ENCODE data around the gene PIP5K1A. TPM values are rescaled to one million over a fixed set of nuclear protein-coding genes. Genes with fewer than 3 reads are reported as not detected.
"Not testable (repeated sequence)": the region's sequence is repeated elsewhere in the genome, so short reads cannot be mapped to it uniquely, and the experiment has no call there.

The PIP5K1A gene
- total RNA-seq, 1 experiment from 2014 or later = 88.6 TPM

DNA sequence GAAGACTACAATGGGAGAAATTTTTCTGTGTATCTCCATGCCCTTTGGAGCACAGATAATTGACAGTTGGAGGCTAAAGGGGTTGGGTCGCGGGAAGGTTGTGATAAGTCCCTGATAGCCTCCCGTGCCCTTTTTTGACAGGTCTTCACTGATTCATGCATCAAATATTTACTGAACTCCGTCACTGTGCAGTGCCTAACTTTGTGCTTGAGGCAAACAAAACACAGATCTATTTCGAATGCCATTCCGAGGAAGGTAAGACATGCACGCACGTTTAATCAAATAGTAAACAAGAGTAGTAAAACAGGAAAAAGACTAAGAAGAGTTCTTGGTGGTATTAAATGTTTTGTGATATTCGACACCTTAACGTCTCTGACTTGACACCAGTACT lies 494 bp upstream of the PIP5K1A start:
- BruUV-seq (replicated peaks) = TSS peak; percentile 74
- no peak for TF ChIP-seq CTCF (IDR thresholded peaks at IDR 0.05; ENCODE audit: insufficient read depth in 1 of 2, low read depth in 1 of 2, low read length in 1 of 2, severe bottlenecking in 1 of 2, unreplicated experiment in 1 of 2)
- Histone ChIP-seq H3K9me3 (no peaks in the 10 kb centered on the region), H3K27me3 (replicated peaks; ENCODE audit: control insufficient read depth, insufficient read depth, low read length) (no peaks in the 10 kb centered on the region), H3K4me1 (peaks cover 4% of the 10 kb centered on the region; the same call in 1 of the 2 replicates), H3K4me3 (ENCODE audit: low read depth, low read length) (peak overlapping the region; percentile 60), H3K36me3 (ENCODE audit: control insufficient read depth, insufficient read depth, low read length) (no peaks in the 10 kb centered on the region; the same call in 1 of the 2 replicates)
- H3K9me3 Mint-ChIP-seq (ENCODE audit: unreplicated experiment) = no peaks in the 10 kb centered on the region
- ChIA-PET CTCF (no interaction called here), POLR2A (interaction anchor here (1.6 kb wide), 2 partner anchors 57 to 84 kb away, joined by 12 read pairs; partner anchors contain the start of genes PSMD4 and ZNF687)
- peak; percentile 65 to 76 for DNase-seq
- peak overlapping the region; percentile 92 for H3K27ac Mint-ChIP-seq (ENCODE audit: unreplicated experiment)
- H3K27me3 Mint-ChIP-seq (ENCODE audit: insufficient read depth, unreplicated experiment) = no peaks in the 10 kb centered on the region
- H3K4me1 Mint-ChIP-seq (ENCODE audit: low read depth, unreplicated experiment) = peaks cover 13% of the 10 kb centered on the region
- peak overlapping the region; percentile 89 for H3K4me3 Mint-ChIP-seq (ENCODE audit: unreplicated experiment)
- peaks cover 53% of the 10 kb centered on the region for H3K36me3 Mint-ChIP-seq (ENCODE audit: insufficient read depth, unreplicated experiment)
- intact Hi-C loops (cut with micrococcal nuclease; ENCODE audit: unreplicated experiment) = loop anchor here (1.0 to 5.0 kb wide), 4 partner anchors 83 to 794 kb away; partner anchors contain the start of genes CGN, S100A10 and SNX27

DNA sequence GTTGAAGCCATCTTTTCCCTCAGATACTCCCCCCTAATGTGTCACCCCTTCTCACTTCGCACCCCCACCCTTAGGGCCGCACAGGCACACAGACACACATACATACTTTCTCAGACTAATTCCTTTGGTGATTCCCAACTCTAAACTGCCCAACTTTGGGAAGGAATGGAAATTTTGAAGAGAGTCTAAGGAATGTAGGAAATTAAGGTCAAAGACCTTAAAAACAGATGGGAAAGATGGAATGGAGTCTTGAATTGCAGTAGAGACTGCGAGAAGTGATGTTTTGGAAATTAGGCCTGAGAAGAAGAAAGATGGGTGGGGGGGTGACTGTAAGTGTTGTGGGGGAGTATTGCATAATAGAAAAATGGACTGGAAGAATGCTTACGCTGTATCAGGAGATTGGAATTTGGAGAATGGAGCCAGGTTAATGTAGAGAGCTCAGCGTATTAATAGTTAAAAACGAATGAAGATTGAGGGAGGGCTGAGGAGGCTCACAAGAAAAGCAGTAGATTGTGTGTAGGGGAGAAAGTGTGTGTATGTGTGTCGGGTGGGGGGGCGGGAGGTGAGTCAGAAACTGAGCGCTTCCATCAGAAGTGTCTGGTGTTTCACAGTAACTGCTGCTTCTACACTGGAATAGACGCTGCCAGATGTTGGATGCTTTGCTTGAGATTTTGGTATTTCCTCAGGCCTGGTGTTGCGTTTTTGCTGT lies 1.7 kb downstream of the PIP5K1A start:
- peak overlapping the region; percentile 60 for H3K4me3 ChIP-seq (ENCODE audit: low read depth, low read length)
- H3K9me3 ChIP-seq = no peaks in the 10 kb centered on the region
- H3K27ac Mint-ChIP-seq (ENCODE audit: unreplicated experiment) = peak overlapping the region; percentile 92
- CTCF ChIA-PET = interaction anchor here (0.5 to 1.6 kb wide), 3 partner anchors 15 to 52 kb away, joined by 3 to 6 read pairs (median 4); no protein-coding TSS in a partner anchor
- peaks cover 74% of the 10 kb centered on the region for H3K36me3 Mint-ChIP-seq (ENCODE audit: insufficient read depth, unreplicated experiment)
- no peaks in the 10 kb centered on the region for H3K27me3 ChIP-seq (replicated peaks; ENCODE audit: control insufficient read depth, insufficient read depth, low read length)
- BruUV-seq (replicated peaks) = no TSS peak
- H3K4me3 Mint-ChIP-seq (ENCODE audit: unreplicated experiment) = peak overlapping the region; percentile 89
- POLR2A ChIA-PET = interaction anchor here (0.6 to 1.0 kb wide), 2 partner anchors 10 to 913 kb away, joined by 5 to 7 read pairs; partner anchors contain the start of gene VPS72
- intact Hi-C loops (cut with micrococcal nuclease; ENCODE audit: unreplicated experiment) = loop anchor here (5.0 kb wide), 3 partner anchors 312 to 792 kb away; partner anchors contain the start of genes CGN, S100A10 and SNX27
- peaks cover 4% of the 10 kb centered on the region; the same call in 1 of the 2 replicates for H3K4me1 ChIP-seq
- no peak for TF ChIP-seq CTCF (IDR thresholded peaks at IDR 0.05; ENCODE audit: insufficient read depth in 1 of 2, low read depth in 1 of 2, low read length in 1 of 2, severe bottlenecking in 1 of 2, unreplicated experiment in 1 of 2)
- no peaks in the 10 kb centered on the region for H3K27me3 Mint-ChIP-seq (ENCODE audit: insufficient read depth, unreplicated experiment)
- DNase-seq = peak in 1 of 2 experiments; percentile 23
- H3K9me3 Mint-ChIP-seq (ENCODE audit: unreplicated experiment) = no peaks in the 10 kb centered on the region
- H3K36me3 ChIP-seq (ENCODE audit: control insufficient read depth, insufficient read depth, low read length) = no peaks in the 10 kb centered on the region; the same call in none of the 2 replicates
- H3K4me1 Mint-ChIP-seq (ENCODE audit: low read depth, unreplicated experiment) = peaks cover 13% of the 10 kb centered on the region

DNA sequence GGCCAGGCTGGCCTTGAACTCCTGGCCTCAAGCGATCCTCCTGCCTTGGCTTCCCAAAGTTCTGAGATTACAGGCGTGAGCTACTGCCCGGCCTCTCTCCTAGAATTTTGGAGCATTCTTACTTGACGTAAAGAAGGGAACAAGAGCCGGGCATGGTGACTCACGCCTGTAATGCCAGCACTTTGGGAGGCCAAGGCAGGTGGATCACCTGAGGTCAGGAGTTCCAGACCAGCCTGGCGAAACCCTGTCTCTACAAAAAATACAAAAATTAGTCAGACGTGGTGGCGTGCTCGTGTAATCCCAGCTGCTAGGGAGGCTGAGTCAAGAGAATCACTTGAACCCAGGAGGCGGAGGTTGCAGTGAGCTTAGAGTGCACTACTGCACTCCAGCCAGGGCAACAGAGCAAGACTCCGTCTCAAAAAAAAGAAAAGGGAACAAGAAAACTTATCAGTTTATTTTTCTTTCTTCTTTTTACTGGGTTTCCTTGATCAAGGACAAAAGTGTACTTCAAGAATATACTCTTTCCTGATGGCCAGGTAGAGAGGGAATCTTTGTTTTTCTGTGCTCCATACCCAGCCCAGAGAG lies 7.1 kb downstream of the PIP5K1A start:
- DNase-seq; H3K4me1 Mint-ChIP-seq (ENCODE audit: low read depth, unreplicated experiment); H3K9me3 Mint-ChIP-seq (ENCODE audit: unreplicated experiment); H3K4me1 ChIP-seq; H3K9me3 ChIP-seq; H3K4me3 ChIP-seq (ENCODE audit: low read depth, low read length); H3K27me3 ChIP-seq (replicated peaks; ENCODE audit: control insufficient read depth, insufficient read depth, low read length); H3K27me3 Mint-ChIP-seq (ENCODE audit: insufficient read depth, unreplicated experiment); intact Hi-C loops (cut with micrococcal nuclease; ENCODE audit: unreplicated experiment); H3K27ac Mint-ChIP-seq (ENCODE audit: unreplicated experiment); BruUV-seq (replicated peaks); H3K4me3 Mint-ChIP-seq (ENCODE audit: unreplicated experiment); POLR2A ChIA-PET; H3K36me3 ChIP-seq (ENCODE audit: control insufficient read depth, insufficient read depth, low read length): not testable (repeated sequence)
- H3K36me3 Mint-ChIP-seq (ENCODE audit: insufficient read depth, unreplicated experiment) = peaks cover 80% of the 10 kb centered on the region
- CTCF ChIA-PET = interaction anchor here (0.7 kb wide), 1 partner anchor 46 kb away, joined by 3 read pairs; no protein-coding TSS in a partner anchor

Data from Caco-2 (cell line).